HepG2 (cell line): ENCODE measurements around the gene PRPF4. TPM values are rescaled to one million over a fixed set of nuclear protein-coding genes. Genes with fewer than 3 reads are reported as not detected.
A peak's percentile ranks its signal among the peaks of the same experiment; 100 is the strongest.

Experiments used
- DR1 ChIP-seq: sonication (generic); formaldehyde crosslinking; IDR thresholded peaks from 2 replicates; pipeline ENCODE4 v1.8.0; 2021; ENCODE audit warnings: mild to moderate bottlenecking, missing genetic modification reagents, inconsistent platforms
- GZF1 ChIP-seq: sonication (generic); formaldehyde crosslinking; IDR thresholded peaks from 2 replicates; pipeline ENCODE4 v1.5.1; 2020; ENCODE audit warnings: mild to moderate bottlenecking, missing genetic modification reagents
- JUNB ChIP-seq: sonication (generic); formaldehyde crosslinking; IDR thresholded peaks from 2 replicates; pipeline ENCODE4 v1.8.0; 2022; ENCODE audit warnings: missing genetic modification reagents, mild to moderate bottlenecking, borderline replicate concordance
- JUND ChIP-seq: sonication (generic); formaldehyde crosslinking; IDR thresholded peaks from 2 replicates; pipeline ENCODE4 v1.8.0; 2022; ENCODE audit warnings: mild to moderate bottlenecking, missing genetic modification reagents
- RARG ChIP-seq: sonication (generic); formaldehyde crosslinking; IDR thresholded peaks from 2 replicates; pipeline ENCODE4 v1.4.0; 2020; ENCODE audit warnings: low read depth, mild to moderate bottlenecking, missing genetic modification reagents
- REPIN1 ChIP-seq: sonication (generic); formaldehyde crosslinking; IDR thresholded peaks from 2 replicates; pipeline ENCODE4 v1.8.0; 2022; ENCODE audit warnings: missing genetic modification reagents, low read depth, mild to moderate bottlenecking, borderline replicate concordance
- XBP1 ChIP-seq: sonication (generic); formaldehyde crosslinking; IDR thresholded peaks from 2 replicates; pipeline ENCODE4 v1.5.0; 2020; ENCODE audit warnings: missing genetic modification reagents
- ZBTB42 ChIP-seq: sonication (generic); formaldehyde crosslinking; IDR thresholded peaks from 2 replicates; pipeline ENCODE4 v1.5.0; 2020; ENCODE audit warnings: mild to moderate bottlenecking, missing genetic modification reagents
- ZNF607 ChIP-seq: sonication (generic); formaldehyde crosslinking; IDR thresholded peaks from 2 replicates; pipeline ENCODE4 v1.5.1; 2020; ENCODE audit warnings: missing genetic modification reagents, mild to moderate bottlenecking, borderline replicate concordance
- ZSCAN30 ChIP-seq: sonication (generic); formaldehyde crosslinking; IDR thresholded peaks from 2 replicates; pipeline ENCODE4 v1.5.0; 2020; ENCODE audit warnings: mild to moderate bottlenecking, missing genetic modification reagents
- polyA plus RNA-seq, 8 experiments: library from polyadenylated mRNA; depleted of rRNA in 3 of 8; stranded (reverse) in 7 of 8; unstranded in 1 of 8; fragments of >200 nt; fragmentation: Illumina TruSeq in 4 of 8; extraction: Trizol in 4 of 8; gene quantifications; 2 replicates each; pipeline versions ENCODE4 v1.2.1 to v1.2.3, GENCODE V29; 2011 to 2016; ENCODE audit warnings: low read depth in 4 of 8, missing spikeins in 1 of 8, mixed read lengths in 1 of 8; ENCODE audit not compliant: insufficient read depth in 1 of 8
- total RNA-seq, 5 experiments: library from RNA; depleted of rRNA; stranded (reverse); fragments of >200 nt; fragmentation: Illumina TruSeq; extraction: Trizol; gene quantifications; 2 replicates each; pipeline ENCODE4 v1.2.3, GENCODE V29; 2016; ENCODE audit warnings: low read depth in 1 of 5
- TF ChIP-seq, protein P1 (sequence below): sonication (generic); formaldehyde crosslinking; IDR thresholded peaks from 2 replicates; pipeline ENCODE4 v1.9.0; 2021; ENCODE audit warnings: mild to moderate bottlenecking, missing genetic modification reagents
- TF ChIP-seq, protein P2 (sequence below): sonication (generic); formaldehyde crosslinking; IDR thresholded peaks from 2 replicates; pipeline ENCODE4 v1.8.1; 2022; ENCODE audit warnings: mild to moderate bottlenecking, missing genetic modification reagents
- TF ChIP-seq, protein P3 (sequence below): sonication (generic); formaldehyde crosslinking; IDR thresholded peaks from 2 replicates; pipeline ENCODE4 v1.4.0; 2020; ENCODE audit warnings: missing genetic modification reagents, borderline replicate concordance
- TF ChIP-seq, protein P4 (sequence below): sonication (generic); formaldehyde crosslinking; IDR thresholded peaks from 2 replicates; pipeline ENCODE4 v1.4.0; 2020; ENCODE audit warnings: missing genetic modification reagents
- TF ChIP-seq, protein P5 (sequence below): sonication (generic); formaldehyde crosslinking; IDR thresholded peaks from 2 replicates; pipeline ENCODE4 v1.9.0; 2021; ENCODE audit warnings: missing genetic modification reagents, borderline replicate concordance

The PRPF4 gene
- total and polyA plus RNA-seq, 2 of the 13 experiments (the other 11 are each of a cell fraction or from before 2014, with no cell fraction given): 10.3 to 49.0 TPM

DNA sequence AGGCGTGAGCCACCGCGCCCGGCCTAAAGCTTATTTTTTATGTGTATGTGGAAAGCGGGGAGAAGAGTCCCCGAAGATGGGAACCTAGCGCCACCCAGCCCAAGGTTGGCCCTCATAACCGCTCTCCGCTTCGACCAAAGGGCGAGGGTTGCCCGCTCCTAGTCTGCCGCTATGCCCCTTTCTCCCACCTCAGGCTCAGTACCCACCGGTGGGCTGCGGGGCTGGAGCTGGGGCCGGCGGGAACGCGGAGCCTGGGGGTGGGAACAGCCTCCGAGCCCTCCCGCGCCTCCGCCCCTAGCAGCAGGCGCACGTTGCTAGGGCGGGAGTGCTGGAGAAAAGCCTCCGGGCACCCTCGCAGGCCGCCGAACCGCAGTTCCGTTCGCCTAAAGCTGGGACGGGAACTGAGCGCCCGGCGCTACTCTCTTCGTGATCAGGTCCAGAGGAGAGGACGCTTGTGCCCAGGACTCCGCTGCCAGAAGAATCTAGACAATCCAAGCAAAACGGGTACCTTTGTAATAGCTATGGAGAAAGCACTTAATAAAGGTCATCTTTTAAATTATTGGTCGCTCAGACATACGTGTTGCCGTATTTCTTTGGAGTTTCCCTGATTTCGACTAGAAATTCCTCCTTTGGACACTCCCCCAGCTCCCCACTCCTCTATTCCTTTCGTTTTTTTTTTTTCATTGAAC, 64.7 kb downstream of the PRPF4 start, which contains the start of gene WDR31 (continued):
- TF ChIP-seq, protein P1, sequence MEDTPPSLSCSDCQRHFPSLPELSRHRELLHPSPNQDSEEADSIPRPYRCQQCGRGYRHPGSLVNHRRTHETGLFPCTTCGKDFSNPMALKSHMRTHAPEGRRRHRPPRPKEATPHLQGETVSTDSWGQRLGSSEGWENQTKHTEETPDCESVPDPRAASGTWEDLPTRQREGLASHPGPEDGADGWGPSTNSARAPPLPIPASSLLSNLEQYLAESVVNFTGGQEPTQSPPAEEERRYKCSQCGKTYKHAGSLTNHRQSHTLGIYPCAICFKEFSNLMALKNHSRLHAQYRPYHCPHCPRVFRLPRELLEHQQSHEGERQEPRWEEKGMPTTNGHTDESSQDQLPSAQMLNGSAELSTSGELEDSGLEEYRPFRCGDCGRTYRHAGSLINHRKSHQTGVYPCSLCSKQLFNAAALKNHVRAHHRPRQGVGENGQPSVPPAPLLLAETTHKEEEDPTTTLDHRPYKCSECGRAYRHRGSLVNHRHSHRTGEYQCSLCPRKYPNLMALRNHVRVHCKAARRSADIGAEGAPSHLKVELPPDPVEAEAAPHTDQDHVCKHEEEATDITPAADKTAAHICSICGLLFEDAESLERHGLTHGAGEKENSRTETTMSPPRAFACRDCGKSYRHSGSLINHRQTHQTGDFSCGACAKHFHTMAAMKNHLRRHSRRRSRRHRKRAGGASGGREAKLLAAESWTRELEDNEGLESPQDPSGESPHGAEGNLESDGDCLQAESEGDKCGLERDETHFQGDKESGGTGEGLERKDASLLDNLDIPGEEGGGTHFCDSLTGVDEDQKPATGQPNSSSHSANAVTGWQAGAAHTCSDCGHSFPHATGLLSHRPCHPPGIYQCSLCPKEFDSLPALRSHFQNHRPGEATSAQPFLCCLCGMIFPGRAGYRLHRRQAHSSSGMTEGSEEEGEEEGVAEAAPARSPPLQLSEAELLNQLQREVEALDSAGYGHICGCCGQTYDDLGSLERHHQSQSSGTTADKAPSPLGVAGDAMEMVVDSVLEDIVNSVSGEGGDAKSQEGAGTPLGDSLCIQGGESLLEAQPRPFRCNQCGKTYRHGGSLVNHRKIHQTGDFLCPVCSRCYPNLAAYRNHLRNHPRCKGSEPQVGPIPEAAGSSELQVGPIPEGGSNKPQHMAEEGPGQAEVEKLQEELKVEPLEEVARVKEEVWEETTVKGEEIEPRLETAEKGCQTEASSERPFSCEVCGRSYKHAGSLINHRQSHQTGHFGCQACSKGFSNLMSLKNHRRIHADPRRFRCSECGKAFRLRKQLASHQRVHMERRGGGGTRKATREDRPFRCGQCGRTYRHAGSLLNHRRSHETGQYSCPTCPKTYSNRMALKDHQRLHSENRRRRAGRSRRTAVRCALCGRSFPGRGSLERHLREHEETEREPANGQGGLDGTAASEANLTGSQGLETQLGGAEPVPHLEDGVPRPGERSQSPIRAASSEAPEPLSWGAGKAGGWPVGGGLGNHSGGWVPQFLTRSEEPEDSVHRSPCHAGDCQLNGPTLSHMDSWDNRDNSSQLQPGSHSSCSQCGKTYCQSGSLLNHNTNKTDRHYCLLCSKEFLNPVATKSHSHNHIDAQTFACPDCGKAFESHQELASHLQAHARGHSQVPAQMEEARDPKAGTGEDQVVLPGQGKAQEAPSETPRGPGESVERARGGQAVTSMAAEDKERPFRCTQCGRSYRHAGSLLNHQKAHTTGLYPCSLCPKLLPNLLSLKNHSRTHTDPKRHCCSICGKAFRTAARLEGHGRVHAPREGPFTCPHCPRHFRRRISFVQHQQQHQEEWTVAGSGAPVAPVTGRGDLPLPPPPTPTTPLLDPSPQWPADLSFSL (CRISPR knock-in tag): no peak
- TF ChIP-seq JUND: peak; percentile 54; the same call in 1 of the 2 replicates
- TF ChIP-seq, protein P2, sequence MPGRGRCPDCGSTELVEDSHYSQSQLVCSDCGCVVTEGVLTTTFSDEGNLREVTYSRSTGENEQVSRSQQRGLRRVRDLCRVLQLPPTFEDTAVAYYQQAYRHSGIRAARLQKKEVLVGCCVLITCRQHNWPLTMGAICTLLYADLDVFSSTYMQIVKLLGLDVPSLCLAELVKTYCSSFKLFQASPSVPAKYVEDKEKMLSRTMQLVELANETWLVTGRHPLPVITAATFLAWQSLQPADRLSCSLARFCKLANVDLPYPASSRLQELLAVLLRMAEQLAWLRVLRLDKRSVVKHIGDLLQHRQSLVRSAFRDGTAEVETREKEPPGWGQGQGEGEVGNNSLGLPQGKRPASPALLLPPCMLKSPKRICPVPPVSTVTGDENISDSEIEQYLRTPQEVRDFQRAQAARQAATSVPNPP (CRISPR knock-in tag): no peak
- TF ChIP-seq GZF1: peak; percentile 90
- TF ChIP-seq ZNF607 (CRISPR knock-in tag): peak; percentile 89; the same call in 1 of the 2 replicates
- peak; percentile 79; the same call in 1 of the 2 replicates for TF ChIP-seq ZSCAN30 (CRISPR knock-in tag)
- TF ChIP-seq RARG (CRISPR knock-in tag): no peak
- TF ChIP-seq, protein P3, sequence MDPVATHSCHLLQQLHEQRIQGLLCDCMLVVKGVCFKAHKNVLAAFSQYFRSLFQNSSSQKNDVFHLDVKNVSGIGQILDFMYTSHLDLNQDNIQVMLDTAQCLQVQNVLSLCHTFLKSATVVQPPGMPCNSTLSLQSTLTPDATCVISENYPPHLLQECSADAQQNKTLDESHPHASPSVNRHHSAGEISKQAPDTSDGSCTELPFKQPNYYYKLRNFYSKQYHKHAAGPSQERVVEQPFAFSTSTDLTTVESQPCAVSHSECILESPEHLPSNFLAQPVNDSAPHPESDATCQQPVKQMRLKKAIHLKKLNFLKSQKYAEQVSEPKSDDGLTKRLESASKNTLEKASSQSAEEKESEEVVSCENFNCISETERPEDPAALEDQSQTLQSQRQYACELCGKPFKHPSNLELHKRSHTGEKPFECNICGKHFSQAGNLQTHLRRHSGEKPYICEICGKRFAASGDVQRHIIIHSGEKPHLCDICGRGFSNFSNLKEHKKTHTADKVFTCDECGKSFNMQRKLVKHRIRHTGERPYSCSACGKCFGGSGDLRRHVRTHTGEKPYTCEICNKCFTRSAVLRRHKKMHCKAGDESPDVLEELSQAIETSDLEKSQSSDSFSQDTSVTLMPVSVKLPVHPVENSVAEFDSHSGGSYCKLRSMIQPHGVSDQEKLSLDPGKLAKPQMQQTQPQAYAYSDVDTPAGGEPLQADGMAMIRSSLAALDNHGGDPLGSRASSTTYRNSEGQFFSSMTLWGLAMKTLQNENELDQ (CRISPR knock-in tag): no peak
- TF ChIP-seq JUNB (CRISPR knock-in tag): no peak
- TF ChIP-seq REPIN1: peak; percentile 91; the same call in 1 of the 2 replicates
- TF ChIP-seq ZBTB42 (CRISPR knock-in tag): no peak
- TF ChIP-seq, protein P4, sequence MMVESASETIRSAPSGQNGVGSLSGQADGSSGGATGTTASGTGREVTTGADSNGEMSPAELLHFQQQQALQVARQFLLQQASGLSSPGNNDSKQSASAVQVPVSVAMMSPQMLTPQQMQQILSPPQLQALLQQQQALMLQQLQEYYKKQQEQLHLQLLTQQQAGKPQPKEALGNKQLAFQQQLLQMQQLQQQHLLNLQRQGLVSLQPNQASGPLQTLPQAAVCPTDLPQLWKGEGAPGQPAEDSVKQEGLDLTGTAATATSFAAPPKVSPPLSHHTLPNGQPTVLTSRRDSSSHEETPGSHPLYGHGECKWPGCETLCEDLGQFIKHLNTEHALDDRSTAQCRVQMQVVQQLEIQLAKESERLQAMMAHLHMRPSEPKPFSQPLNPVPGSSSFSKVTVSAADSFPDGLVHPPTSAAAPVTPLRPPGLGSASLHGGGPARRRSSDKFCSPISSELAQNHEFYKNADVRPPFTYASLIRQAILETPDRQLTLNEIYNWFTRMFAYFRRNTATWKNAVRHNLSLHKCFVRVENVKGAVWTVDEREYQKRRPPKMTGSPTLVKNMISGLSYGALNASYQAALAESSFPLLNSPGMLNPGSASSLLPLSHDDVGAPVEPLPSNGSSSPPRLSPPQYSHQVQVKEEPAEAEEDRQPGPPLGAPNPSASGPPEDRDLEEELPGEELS (CRISPR knock-in tag): peak; percentile 72; the same call in 1 of the 2 replicates
- TF ChIP-seq DR1 (CRISPR knock-in tag): no peak
- peak; percentile 14; the same call in 1 of the 2 replicates for TF ChIP-seq XBP1 (CRISPR knock-in tag)
- TF ChIP-seq, protein P5, sequence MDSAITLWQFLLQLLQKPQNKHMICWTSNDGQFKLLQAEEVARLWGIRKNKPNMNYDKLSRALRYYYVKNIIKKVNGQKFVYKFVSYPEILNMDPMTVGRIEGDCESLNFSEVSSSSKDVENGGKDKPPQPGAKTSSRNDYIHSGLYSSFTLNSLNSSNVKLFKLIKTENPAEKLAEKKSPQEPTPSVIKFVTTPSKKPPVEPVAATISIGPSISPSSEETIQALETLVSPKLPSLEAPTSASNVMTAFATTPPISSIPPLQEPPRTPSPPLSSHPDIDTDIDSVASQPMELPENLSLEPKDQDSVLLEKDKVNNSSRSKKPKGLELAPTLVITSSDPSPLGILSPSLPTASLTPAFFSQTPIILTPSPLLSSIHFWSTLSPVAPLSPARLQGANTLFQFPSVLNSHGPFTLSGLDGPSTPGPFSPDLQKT (CRISPR knock-in tag): no peak
